Upper lobe of left lung (tissue), 4 donors: ENCODE data around the gene COA5.

Experiments
- CTCF ChIP-seq, 6 experiments: fragments of 450-650 bp in 4 of 6; fragments of 200-600 bp in 2 of 6; sonication (generic) in 2 of 6; IDR thresholded peaks; one replicate each; pipeline ENCODE4 v1.5.1; 2016 to 2019; ENCODE audit warnings: antibody characterized with exemption in 6 of 6
- EP300 ChIP-seq, 4 donors: sonication (generic); formaldehyde crosslinking; IDR thresholded peaks; one replicate each; pipeline ENCODE4 v1.5.1; 2017; ENCODE audit warnings: antibody characterized with exemption in 4 of 4, control low read depth in 2 of 4
- POLR2A ChIP-seq, 4 donors: fragments of 450-650 bp; IDR thresholded peaks; one replicate each; pipeline ENCODE4 v1.5.1; 2016 to 2017; ENCODE audit warnings: antibody characterized with exemption in 4 of 4, mild to moderate bottlenecking in 2 of 4
- POLR2AphosphoS5 ChIP-seq, 2 donors: sonication (generic); formaldehyde crosslinking; IDR thresholded peaks; one replicate each; pipeline ENCODE4 v1.5.1; 2017; ENCODE audit warnings: antibody characterized with exemption in 2 of 2

GRCh38 chr2:98558852-98559530 is 49.3 kb downstream of the COA5 start:
- TF ChIP-seq CTCF (IDR thresholded peaks at IDR 0.05) (no peak), POLR2A (IDR thresholded peaks at IDR 0.05) (no peak), POLR2AphosphoS5 (IDR thresholded peaks at IDR 0.05) (no peak), EP300 (IDR thresholded peaks at IDR 0.05) (no peak)
